ENCODE data around the gene RCOR3.

GRCh38 chr1:211257826-211258225 lies 1.3 kb upstream of the RCOR3 start:
- TF ChIP-seq YY1 (IDR thresholded peaks at IDR 0.05; ENCODE audit: insufficient read depth, insufficient read length) (no peak), SUZ12 (IDR thresholded peaks at IDR 0.05; ENCODE audit: extremely low read depth, insufficient read depth, insufficient read length) (no peak), ZNF274 (IDR thresholded peaks at IDR 0.05; ENCODE audit: low read depth, low read length) (no peak)
